K562 (cell line): Measurements from ENCODE around the gene DHTKD1. TPM values are rescaled to one million over a fixed set of nuclear protein-coding genes. Genes with fewer than 3 reads are reported as not detected.

Source experiments
- CCAR2 ChIP-seq: fragments of 200-400 bp; formaldehyde crosslinking; IDR thresholded peaks from 2 replicates; pipeline ENCODE4 v1.6.1; 2017; ENCODE audit warnings: mild to moderate bottlenecking, low read depth, low read length
- CCNT2 ChIP-seq: IDR thresholded peaks from 2 replicates; pipeline ENCODE4 v1.6.1; 2011; ENCODE audit warnings: borderline replicate concordance, low read depth, mild to moderate bottlenecking, moderate library complexity, mixed read lengths, low read length; ENCODE audit not compliant: insufficient read length; ENCODE audit errors: extremely low read depth
- DMBX1 ChIP-seq: fragments of 250-450 bp; sonication (Bioruptor Pico); IDR thresholded peaks from 2 replicates; pipeline ENCODE4 v1.8.0; 2022; ENCODE audit warnings: inconsistent platforms, mild to moderate bottlenecking, moderate library complexity, borderline replicate concordance
- EHMT2 ChIP-seq: fragments of 450-650 bp; IDR thresholded peaks from 2 replicates; pipeline ENCODE4 v1.6.1; 2018; ENCODE audit warnings: antibody characterized with exemption
- ETV1 ChIP-seq: fragments of 450-650 bp; conservative IDR thresholded peaks from 2 replicates; pipeline ENCODE4 v1.6.1; 2016; ENCODE audit warnings: missing genetic modification characterization, control low read depth, low read depth, missing compliant biosample characterization
- FOXM1 ChIP-seq, 2 experiments: fragments of 450-650 bp in 1 of 2; sonication (generic) in 1 of 2; formaldehyde crosslinking in 1 of 2; IDR thresholded peaks; 2 replicates each; pipeline versions ENCODE4 v1.6.1 to v1.9.0; 2017 to 2022; ENCODE audit warnings: low read depth in 2 of 2, mild to moderate bottlenecking in 2 of 2, missing genetic modification reagents in 1 of 2, moderate library complexity in 1 of 2
- HNRNPK ChIP-seq: fragments of 200-400 bp; formaldehyde crosslinking; IDR thresholded peaks from one replicate; pipeline ENCODE4 v1.6.1; 2018; ENCODE audit warnings: mild to moderate bottlenecking, low read depth, low read length; ENCODE audit not compliant: poor library complexity, severe bottlenecking
- KDM2B ChIP-seq: fragments of 250-450 bp; sonication (Bioruptor Pico); IDR thresholded peaks from 2 replicates; pipeline ENCODE4 v1.8.0; 2021; ENCODE audit warnings: mild to moderate bottlenecking, moderate library complexity
- MYC ChIP-seq, 2 experiments: fragments of 250-450 bp in 1 of 2; sonication (Bioruptor Pico) in 1 of 2; IDR thresholded peaks; 2 replicates each; pipeline versions ENCODE4 v1.5.1 to v1.6.1; 2012 to 2021; ENCODE audit warnings: low read depth in 2 of 2, borderline replicate concordance in 1 of 2, improper control_type of control experiment in 1 of 2, low read length in 1 of 2, mild to moderate bottlenecking in 1 of 2, moderate library complexity in 1 of 2
- NFRKB ChIP-seq: fragments of 450-650 bp; IDR thresholded peaks from 2 replicates; pipeline ENCODE4 v1.6.1; 2016; ENCODE audit warnings: low read depth
- POLR2G ChIP-seq: fragments of 200-400 bp; formaldehyde crosslinking; IDR thresholded peaks from 2 replicates; pipeline ENCODE4 v1.6.1; 2017; ENCODE audit warnings: low read depth, mild to moderate bottlenecking, antibody characterized with exemption, low read length, moderate library complexity
- RAD21 ChIP-seq, 2 experiments: fragments of 250-450 bp in 1 of 2; fragments of 450-650 bp in 1 of 2; sonication (Bioruptor Pico) in 1 of 2; formaldehyde crosslinking in 1 of 2; IDR thresholded peaks in 1 of 2; conservative IDR thresholded peaks in 1 of 2; 2 replicates each; pipeline versions ENCODE4 v1.4.0 to v1.8.0; 2020 to 2022; ENCODE audit warnings: mild to moderate bottlenecking in 2 of 2, moderate library complexity in 1 of 2
- RBM34 ChIP-seq: fragments of 200-400 bp; formaldehyde crosslinking; IDR thresholded peaks from 2 replicates; pipeline ENCODE4 v1.6.1; 2018; ENCODE audit warnings: low read length, borderline replicate concordance; ENCODE audit not compliant: insufficient read depth
- SOX6 ChIP-seq: fragments of 450-650 bp; IDR thresholded peaks from 2 replicates; pipeline ENCODE4 v1.6.1; 2014; ENCODE audit warnings: mild to moderate bottlenecking
- U2AF1 ChIP-seq: fragments of 200-400 bp; formaldehyde crosslinking; optimal IDR thresholded peaks from 2 replicates; pipeline ENCODE3; 2017; ENCODE audit warnings: mild to moderate bottlenecking, low read depth, low read length, moderate library complexity
- ZC3H11A ChIP-seq: IDR thresholded peaks from 2 replicates; pipeline ENCODE4 v1.6.1; 2012; ENCODE audit warnings: low read depth, low read length, improper control_type of control experiment
- ZNF23 ChIP-seq: fragments of 250-450 bp; sonication (Bioruptor Pico); IDR thresholded peaks from 2 replicates; pipeline ENCODE4 v1.4.0; 2020; ENCODE audit warnings: mild to moderate bottlenecking
- ZNF699 ChIP-seq: fragments of 250-450 bp; sonication (Bioruptor Pico); IDR thresholded peaks from 2 replicates; pipeline ENCODE4 v1.8.0; 2021; ENCODE audit warnings: mild to moderate bottlenecking, moderate library complexity; ENCODE audit not compliant: insufficient replicate concordance
- ZNF764 ChIP-seq: fragments of 250-450 bp; sonication (Bioruptor Pico); IDR thresholded peaks from 2 replicates; pipeline ENCODE4 v1.4.0; 2020; ENCODE audit warnings: low read depth, mild to moderate bottlenecking, moderate library complexity
- ZNF785 ChIP-seq: fragments of 250-450 bp; sonication (Bioruptor Pico); IDR thresholded peaks from 2 replicates; pipeline ENCODE4 v1.4.0; 2020; ENCODE audit warnings: mild to moderate bottlenecking
- polyA plus RNA-seq, 8 experiments: library from polyadenylated mRNA; depleted of rRNA in 4 of 8; stranded (reverse) in 5 of 8; unstranded in 3 of 8; fragments of >200 nt; fragmentation: Nextera tagmentation in 2 of 8; fragmentation: Illumina TruSeq in 1 of 8; extraction: Ambion mirVana in 2 of 8; extraction: Trizol in 1 of 8; gene quantifications; 2 replicates each; pipeline versions ENCODE4 v1.2.1 to v1.2.3, GENCODE V29; 2011 to 2014; ENCODE audit warnings: inconsistent platforms in 1 of 8, missing spikeins in 1 of 8
- total RNA-seq, 7 experiments: library from RNA; depleted of rRNA in 6 of 7; stranded (reverse); fragments of >200 nt in 6 of 7; fragmentation: Illumina TruSeq in 2 of 7; extraction: Trizol in 2 of 7; gene quantifications; 2 replicates each; pipeline versions ENCODE4 v1.2.1 to v1.2.3, GENCODE V29; 2011 to 2021; ENCODE audit warnings: low replicate concordance in 1 of 7
- TF ChIP-seq, protein P1 (sequence below): fragments of 200-800 bp; sonication (Bioruptor generic); IDR thresholded peaks from 2 replicates; pipeline ENCODE4 v1.6.1; 2017; ENCODE audit warnings: missing genetic modification characterization, missing compliant biosample characterization
- TF ChIP-seq, protein P2 (sequence below): fragments of 250-450 bp; sonication (Bioruptor Pico); IDR thresholded peaks from 2 replicates; pipeline ENCODE4 v1.5.0; 2022; ENCODE audit warnings: mild to moderate bottlenecking
- TF ChIP-seq, protein P3 (sequence below): IDR thresholded peaks from 2 replicates; pipeline ENCODE4 v1.6.1; 2011; ENCODE audit not compliant: insufficient read length; ENCODE audit errors: extremely low read depth

Gene DHTKD1
- total and polyA plus RNA-seq, 9 of the 15 experiments (the other 6 are each of a cell fraction or from before 2014, with no cell fraction given): 3.1 to 19.7 (median 6.8) TPM

DNA sequence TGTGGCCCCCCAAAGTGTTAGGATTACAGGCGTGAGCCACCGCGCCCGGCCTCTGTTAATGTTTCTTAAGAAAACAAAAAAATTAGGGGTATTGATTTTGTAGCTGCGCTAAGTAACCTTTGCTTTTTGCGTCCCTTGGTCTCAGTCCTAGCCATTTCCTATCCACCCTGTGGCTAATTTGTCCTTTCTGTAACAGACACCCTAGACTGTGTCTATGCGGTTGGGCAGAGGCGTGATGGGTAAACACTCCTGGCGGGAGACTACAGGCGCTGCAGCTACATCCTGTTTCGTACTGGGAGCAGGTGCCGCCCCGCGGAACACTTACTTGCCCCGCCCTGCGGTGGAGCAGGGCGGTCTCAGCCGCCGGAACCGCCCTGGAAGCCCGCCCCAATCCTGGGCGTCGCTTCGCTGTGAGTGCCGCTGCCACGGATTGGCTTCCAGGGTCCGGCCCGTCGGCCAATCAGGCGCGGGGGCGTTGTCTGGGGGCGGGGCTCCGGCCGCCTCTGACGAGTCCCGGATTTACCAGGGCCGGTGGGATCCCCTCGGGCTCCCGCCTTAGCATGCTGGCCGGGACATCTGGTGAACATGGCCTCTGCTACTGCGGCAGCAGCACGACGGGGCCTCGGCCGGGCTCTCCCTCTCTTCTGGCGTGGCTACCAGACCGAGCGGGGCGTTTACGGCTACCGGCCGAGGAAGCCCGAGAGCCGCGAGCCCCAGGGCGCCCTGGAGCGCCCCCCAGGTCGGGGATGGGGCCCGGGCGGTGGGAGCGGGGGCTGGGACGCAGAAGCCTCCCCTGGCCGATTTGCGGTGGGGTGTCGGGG lies at the start of gene DHTKD1 (continued):
- no peak for TF ChIP-seq CCAR2
- no peak for TF ChIP-seq ZNF764
- peak in 1 of 2 experiments; percentile 16; a peak in 1 of 4 replicates for TF ChIP-seq RAD21 (CRISPR knock-in tag; conservative IDR thresholded peaks at IDR 0.05 in 1 of 2, IDR thresholded peaks at IDR 0.05 in 1 of 2)
- TF ChIP-seq, protein P1, sequence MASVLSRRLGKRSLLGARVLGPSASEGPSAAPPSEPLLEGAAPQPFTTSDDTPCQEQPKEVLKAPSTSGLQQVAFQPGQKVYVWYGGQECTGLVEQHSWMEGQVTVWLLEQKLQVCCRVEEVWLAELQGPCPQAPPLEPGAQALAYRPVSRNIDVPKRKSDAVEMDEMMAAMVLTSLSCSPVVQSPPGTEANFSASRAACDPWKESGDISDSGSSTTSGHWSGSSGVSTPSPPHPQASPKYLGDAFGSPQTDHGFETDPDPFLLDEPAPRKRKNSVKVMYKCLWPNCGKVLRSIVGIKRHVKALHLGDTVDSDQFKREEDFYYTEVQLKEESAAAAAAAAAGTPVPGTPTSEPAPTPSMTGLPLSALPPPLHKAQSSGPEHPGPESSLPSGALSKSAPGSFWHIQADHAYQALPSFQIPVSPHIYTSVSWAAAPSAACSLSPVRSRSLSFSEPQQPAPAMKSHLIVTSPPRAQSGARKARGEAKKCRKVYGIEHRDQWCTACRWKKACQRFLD (CRISPR knock-in tag): peak; percentile 54; the same call in 1 of the 2 replicates
- no peak for TF ChIP-seq ZNF785
- TF ChIP-seq U2AF1: no peak
- no peak for TF ChIP-seq FOXM1 (IDR thresholded peaks at IDR 0.05; ENCODE audit: low read depth)
- no peak for TF ChIP-seq FOXM1 (CRISPR knock-in tag; IDR thresholded peaks at IDR 0.05; ENCODE audit: low read depth)
- TF ChIP-seq MYC (IDR thresholded peaks at IDR 0.05; ENCODE audit: low read depth, low read length): peak; percentile 77
- no peak for TF ChIP-seq MYC (CRISPR knock-in tag; IDR thresholded peaks at IDR 0.05; ENCODE audit: borderline replicate concordance, low read depth)
- peak; percentile 72 for TF ChIP-seq CCNT2
- TF ChIP-seq KDM2B (CRISPR knock-in tag): no peak
- peak; percentile 91 for TF ChIP-seq ETV1 (tag)
- TF ChIP-seq HNRNPK: no peak
- TF ChIP-seq ZNF23 (CRISPR knock-in tag): no peak
- TF ChIP-seq SOX6: no peak; the same call in 1 of the 2 replicates
- TF ChIP-seq, protein P2, sequence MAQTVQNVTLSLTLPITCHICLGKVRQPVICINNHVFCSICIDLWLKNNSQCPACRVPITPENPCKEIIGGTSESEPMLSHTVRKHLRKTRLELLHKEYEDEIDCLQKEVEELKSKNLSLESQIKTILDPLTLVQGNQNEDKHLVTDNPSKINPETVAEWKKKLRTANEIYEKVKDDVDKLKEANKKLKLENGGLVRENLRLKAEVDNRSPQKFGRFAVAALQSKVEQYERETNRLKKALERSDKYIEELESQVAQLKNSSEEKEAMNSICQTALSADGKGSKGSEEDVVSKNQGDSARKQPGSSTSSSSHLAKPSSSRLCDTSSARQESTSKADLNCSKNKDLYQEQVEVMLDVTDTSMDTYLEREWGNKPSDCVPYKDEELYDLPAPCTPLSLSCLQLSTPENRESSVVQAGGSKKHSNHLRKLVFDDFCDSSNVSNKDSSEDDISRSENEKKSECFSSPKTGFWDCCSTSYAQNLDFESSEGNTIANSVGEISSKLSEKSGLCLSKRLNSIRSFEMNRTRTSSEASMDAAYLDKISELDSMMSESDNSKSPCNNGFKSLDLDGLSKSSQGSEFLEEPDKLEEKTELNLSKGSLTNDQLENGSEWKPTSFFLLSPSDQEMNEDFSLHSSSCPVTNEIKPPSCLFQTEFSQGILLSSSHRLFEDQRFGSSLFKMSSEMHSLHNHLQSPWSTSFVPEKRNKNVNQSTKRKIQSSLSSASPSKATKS: no peak
- peak; percentile 40; the same call in 1 of the 2 replicates for TF ChIP-seq DMBX1
- TF ChIP-seq ZC3H11A: no peak
- no peak for TF ChIP-seq NFRKB
- peak; percentile 96 for TF ChIP-seq POLR2G
- no peak for TF ChIP-seq ZNF699 (CRISPR knock-in tag)
- no peak for TF ChIP-seq RBM34
- TF ChIP-seq EHMT2: no peak
- TF ChIP-seq, protein P3, sequence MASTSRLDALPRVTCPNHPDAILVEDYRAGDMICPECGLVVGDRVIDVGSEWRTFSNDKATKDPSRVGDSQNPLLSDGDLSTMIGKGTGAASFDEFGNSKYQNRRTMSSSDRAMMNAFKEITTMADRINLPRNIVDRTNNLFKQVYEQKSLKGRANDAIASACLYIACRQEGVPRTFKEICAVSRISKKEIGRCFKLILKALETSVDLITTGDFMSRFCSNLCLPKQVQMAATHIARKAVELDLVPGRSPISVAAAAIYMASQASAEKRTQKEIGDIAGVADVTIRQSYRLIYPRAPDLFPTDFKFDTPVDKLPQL: no peak
